HepG2 (cell line): ENCODE data around the gene HSD3B1.
"Not testable (repeated sequence)": the region's sequence is repeated elsewhere in the genome, so short reads cannot be mapped to it uniquely, and the experiment has no call there.

Experiments
- ASH2L ChIP-seq: fragments of 300-600, 200-600 bp; sonication (generic); IDR thresholded peaks from 2 replicates; pipeline ENCODE4 v1.7.0; 2017; ENCODE audit warnings: low read depth, mild to moderate bottlenecking, moderate library complexity, mixed read lengths, low read length; ENCODE audit not compliant: insufficient read length
- HCFC1 ChIP-seq: fragments of 150-350 bp; IDR thresholded peaks from 2 replicates; pipeline ENCODE4 v1.6.1; 2014; ENCODE audit warnings: low read depth, low read length
- KLF9 ChIP-seq: IDR thresholded peaks from 2 replicates; pipeline ENCODE4 v1.6.1; 2016; ENCODE audit warnings: low read depth
- PAX8 ChIP-seq: sonication (generic); formaldehyde crosslinking; IDR thresholded peaks from 2 replicates; pipeline ENCODE4 v1.8.0; 2022; ENCODE audit warnings: mild to moderate bottlenecking, missing genetic modification reagents, borderline replicate concordance
- RAD21 ChIP-seq: fragments of 450-650 bp; formaldehyde crosslinking; IDR thresholded peaks from 2 replicates; pipeline ENCODE4 v1.5.0; 2020; ENCODE audit warnings: mild to moderate bottlenecking
- YY1 ChIP-seq: IDR thresholded peaks from 2 replicates; pipeline ENCODE4 v1.6.1; 2011; ENCODE audit warnings: low read length, low read depth, moderate library complexity, mild to moderate bottlenecking; ENCODE audit not compliant: insufficient read depth, insufficient replicate concordance
- ZNF101 ChIP-seq: sonication (generic); formaldehyde crosslinking; IDR thresholded peaks from 2 replicates; pipeline ENCODE4 v1.4.0; 2020; ENCODE audit warnings: mild to moderate bottlenecking, low read depth, missing genetic modification reagents, borderline replicate concordance
- ZNF232 ChIP-seq: sonication (generic); formaldehyde crosslinking; IDR thresholded peaks from 2 replicates; pipeline ENCODE4 v1.4.0; 2020; ENCODE audit warnings: missing genetic modification reagents, borderline replicate concordance
- ZNF446 ChIP-seq: sonication (generic); formaldehyde crosslinking; IDR thresholded peaks from 2 replicates; pipeline ENCODE4 v1.5.0; 2020; ENCODE audit warnings: mild to moderate bottlenecking, missing genetic modification reagents
- TF ChIP-seq, protein P1 (sequence below): sonication (generic); formaldehyde crosslinking; IDR thresholded peaks from 2 replicates; pipeline ENCODE4 v1.4.0; 2020; ENCODE audit warnings: missing genetic modification reagents, borderline replicate concordance
- TF ChIP-seq, protein P2 (sequence below): sonication (generic); formaldehyde crosslinking; IDR thresholded peaks from 2 replicates; pipeline ENCODE4 v1.5.0; 2020; ENCODE audit warnings: mild to moderate bottlenecking, missing genetic modification reagents, moderate library complexity
- TF ChIP-seq, protein P3 (sequence below): IDR thresholded peaks from 2 replicates; pipeline ENCODE4 v1.6.1; 2012; ENCODE audit warnings: inconsistent platforms
- TF ChIP-seq, protein P4 (sequence below): sonication (generic); formaldehyde crosslinking; IDR thresholded peaks from 2 replicates; pipeline ENCODE4 v1.5.0; 2020; ENCODE audit warnings: missing genetic modification reagents

DNA sequence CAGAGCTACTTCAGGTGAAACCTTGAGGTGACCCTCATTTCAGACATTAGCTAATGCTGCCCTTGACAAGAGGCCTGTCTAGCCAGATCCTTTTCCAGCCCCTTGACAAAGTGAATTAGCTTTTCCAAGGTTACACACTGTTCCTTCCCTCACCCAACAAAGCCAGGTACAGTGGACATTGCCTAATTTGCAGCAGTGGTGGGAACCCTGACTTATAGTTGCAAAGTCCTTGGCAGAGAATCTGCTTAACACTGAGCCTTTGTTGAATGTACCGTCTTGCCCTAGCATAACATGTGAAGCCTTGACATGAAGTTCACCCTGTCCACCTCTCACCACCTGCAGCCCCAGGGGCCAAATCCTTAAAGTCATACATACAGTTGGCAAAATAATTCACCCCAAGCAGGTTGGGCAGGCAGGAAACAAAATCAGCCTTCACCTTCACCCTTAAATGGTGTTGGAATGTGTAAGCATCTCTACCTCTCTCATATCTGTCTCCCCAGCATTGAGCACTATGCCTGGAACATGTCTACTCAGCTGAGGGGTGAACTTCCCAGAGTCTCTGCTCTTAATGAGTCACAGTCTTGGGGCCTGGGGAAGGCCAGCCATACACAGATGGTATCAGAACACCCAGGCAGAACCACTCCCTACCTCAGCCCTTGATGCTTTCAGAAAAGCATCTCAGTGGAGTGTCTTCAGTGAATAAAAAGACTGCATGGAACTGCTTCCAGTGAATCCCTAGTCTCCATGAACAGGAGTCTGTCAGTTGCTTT is 46.5 kb downstream of the HSD3B1 start:
- TF ChIP-seq, protein P1, sequence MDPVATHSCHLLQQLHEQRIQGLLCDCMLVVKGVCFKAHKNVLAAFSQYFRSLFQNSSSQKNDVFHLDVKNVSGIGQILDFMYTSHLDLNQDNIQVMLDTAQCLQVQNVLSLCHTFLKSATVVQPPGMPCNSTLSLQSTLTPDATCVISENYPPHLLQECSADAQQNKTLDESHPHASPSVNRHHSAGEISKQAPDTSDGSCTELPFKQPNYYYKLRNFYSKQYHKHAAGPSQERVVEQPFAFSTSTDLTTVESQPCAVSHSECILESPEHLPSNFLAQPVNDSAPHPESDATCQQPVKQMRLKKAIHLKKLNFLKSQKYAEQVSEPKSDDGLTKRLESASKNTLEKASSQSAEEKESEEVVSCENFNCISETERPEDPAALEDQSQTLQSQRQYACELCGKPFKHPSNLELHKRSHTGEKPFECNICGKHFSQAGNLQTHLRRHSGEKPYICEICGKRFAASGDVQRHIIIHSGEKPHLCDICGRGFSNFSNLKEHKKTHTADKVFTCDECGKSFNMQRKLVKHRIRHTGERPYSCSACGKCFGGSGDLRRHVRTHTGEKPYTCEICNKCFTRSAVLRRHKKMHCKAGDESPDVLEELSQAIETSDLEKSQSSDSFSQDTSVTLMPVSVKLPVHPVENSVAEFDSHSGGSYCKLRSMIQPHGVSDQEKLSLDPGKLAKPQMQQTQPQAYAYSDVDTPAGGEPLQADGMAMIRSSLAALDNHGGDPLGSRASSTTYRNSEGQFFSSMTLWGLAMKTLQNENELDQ (CRISPR knock-in tag): not testable (repeated sequence)
- not testable (repeated sequence) for TF ChIP-seq RAD21 (CRISPR knock-in tag); ZNF101 (CRISPR knock-in tag); PAX8; ASH2L; HCFC1; KLF9 (CRISPR knock-in tag); ZNF232 (CRISPR knock-in tag); YY1; ZNF446 (CRISPR knock-in tag)
- TF ChIP-seq, protein P2, sequence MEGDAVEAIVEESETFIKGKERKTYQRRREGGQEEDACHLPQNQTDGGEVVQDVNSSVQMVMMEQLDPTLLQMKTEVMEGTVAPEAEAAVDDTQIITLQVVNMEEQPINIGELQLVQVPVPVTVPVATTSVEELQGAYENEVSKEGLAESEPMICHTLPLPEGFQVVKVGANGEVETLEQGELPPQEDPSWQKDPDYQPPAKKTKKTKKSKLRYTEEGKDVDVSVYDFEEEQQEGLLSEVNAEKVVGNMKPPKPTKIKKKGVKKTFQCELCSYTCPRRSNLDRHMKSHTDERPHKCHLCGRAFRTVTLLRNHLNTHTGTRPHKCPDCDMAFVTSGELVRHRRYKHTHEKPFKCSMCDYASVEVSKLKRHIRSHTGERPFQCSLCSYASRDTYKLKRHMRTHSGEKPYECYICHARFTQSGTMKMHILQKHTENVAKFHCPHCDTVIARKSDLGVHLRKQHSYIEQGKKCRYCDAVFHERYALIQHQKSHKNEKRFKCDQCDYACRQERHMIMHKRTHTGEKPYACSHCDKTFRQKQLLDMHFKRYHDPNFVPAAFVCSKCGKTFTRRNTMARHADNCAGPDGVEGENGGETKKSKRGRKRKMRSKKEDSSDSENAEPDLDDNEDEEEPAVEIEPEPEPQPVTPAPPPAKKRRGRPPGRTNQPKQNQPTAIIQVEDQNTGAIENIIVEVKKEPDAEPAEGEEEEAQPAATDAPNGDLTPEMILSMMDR (CRISPR knock-in tag): not testable (repeated sequence)
- TF ChIP-seq, protein P3, sequence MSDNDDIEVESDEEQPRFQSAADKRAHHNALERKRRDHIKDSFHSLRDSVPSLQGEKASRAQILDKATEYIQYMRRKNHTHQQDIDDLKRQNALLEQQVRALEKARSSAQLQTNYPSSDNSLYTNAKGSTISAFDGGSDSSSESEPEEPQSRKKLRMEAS: not testable (repeated sequence)
- TF ChIP-seq, protein P4, sequence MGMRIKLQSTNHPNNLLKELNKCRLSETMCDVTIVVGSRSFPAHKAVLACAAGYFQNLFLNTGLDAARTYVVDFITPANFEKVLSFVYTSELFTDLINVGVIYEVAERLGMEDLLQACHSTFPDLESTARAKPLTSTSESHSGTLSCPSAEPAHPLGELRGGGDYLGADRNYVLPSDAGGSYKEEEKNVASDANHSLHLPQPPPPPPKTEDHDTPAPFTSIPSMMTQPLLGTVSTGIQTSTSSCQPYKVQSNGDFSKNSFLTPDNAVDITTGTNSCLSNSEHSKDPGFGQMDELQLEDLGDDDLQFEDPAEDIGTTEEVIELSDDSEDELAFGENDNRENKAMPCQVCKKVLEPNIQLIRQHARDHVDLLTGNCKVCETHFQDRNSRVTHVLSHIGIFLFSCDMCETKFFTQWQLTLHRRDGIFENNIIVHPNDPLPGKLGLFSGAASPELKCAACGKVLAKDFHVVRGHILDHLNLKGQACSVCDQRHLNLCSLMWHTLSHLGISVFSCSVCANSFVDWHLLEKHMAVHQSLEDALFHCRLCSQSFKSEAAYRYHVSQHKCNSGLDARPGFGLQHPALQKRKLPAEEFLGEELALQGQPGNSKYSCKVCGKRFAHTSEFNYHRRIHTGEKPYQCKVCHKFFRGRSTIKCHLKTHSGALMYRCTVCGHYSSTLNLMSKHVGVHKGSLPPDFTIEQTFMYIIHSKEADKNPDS (CRISPR knock-in tag): not testable (repeated sequence)
